ENCODE measurements around the gene FAM8A1. TPM values are rescaled to one million over a fixed set of nuclear protein-coding genes. Genes with fewer than 3 reads are reported as not detected.

The FAM8A1 gene
- total and polyA plus RNA-seq, 2 donors (not counting 3 experiments of a cell fraction or from before 2014, with no cell fraction given) = 4.8 to 11.3 TPM

- H3K4me1 ChIP-seq (ENCODE audit: control insufficient read depth, extremely low read depth, insufficient read depth, low read length) = peaks cover 4% of the 10 kb centered on the region
- DNase-seq (ENCODE audit: low read depth, low spot score) (no peak), FAIRE-seq (no peak)
- POLR2A ChIA-PET = no interaction called here
- no peak overlapping the region for H3K9ac ChIP-seq (replicated peaks; ENCODE audit: extremely low read depth, insufficient read depth, low read length)
- no peak overlapping the region for H3K4me3 ChIP-seq (replicated peaks in 1 of 3; ENCODE audit: insufficient read depth in 1 of 3, low read depth in 1 of 3, low read length in 3 of 3)
- H3K9me3 ChIP-seq (replicated peaks; ENCODE audit: control insufficient read depth, insufficient read depth, low read length) = no peaks in the 10 kb centered on the region
- peaks cover 11 to 18% of the 10 kb centered on the region in 2 experiments for H3K36me3 ChIP-seq (ENCODE audit: control insufficient read depth in 2 of 2, extremely low read depth in 1 of 2, insufficient read depth in 2 of 2, low read length in 2 of 2)
- peaks cover 59% of the 10 kb centered on the region for H3K79me2 ChIP-seq (ENCODE audit: control insufficient read depth, insufficient read depth, low read length)
- H3K4me2 ChIP-seq (ENCODE audit: insufficient read depth, low read length) = no peak overlapping the region
- CTCF ChIA-PET = interaction anchor here (0.9 to 1.5 kb wide), 3 partner anchors 10 to 23 kb away, joined by 3 to 4 read pairs (median 3); no protein-coding TSS in a partner anchor
- no peaks in the 10 kb centered on the region for H3K9me1 ChIP-seq (replicated peaks; ENCODE audit: control insufficient read depth, extremely low read depth, insufficient read depth, low read length)
- H4K20me1 ChIP-seq (replicated peaks; ENCODE audit: control insufficient read depth, extremely low read depth, insufficient read depth, low read length) = peaks cover 2% of the 10 kb centered on the region
- no TSS peak for BruUV-seq (replicated peaks)
- intact Hi-C loops (cut with micrococcal nuclease) = no loop called here
- no peak overlapping the region for H2AFZ ChIP-seq (ENCODE audit: low read depth, low read length)
- no peak for TF ChIP-seq GATA2 (IDR thresholded peaks at IDR 0.05; ENCODE audit: insufficient read depth, insufficient read length, low read depth, low read length)
- no peak for TF ChIP-seq EZH2 (IDR thresholded peaks at IDR 0.05; ENCODE audit: borderline replicate concordance, low read depth, low read length, severe bottlenecking)
- no peak for TF ChIP-seq JUN (IDR thresholded peaks at IDR 0.05; ENCODE audit: borderline replicate concordance, insufficient read depth, insufficient read length, low read depth)
- TF ChIP-seq FOS (IDR thresholded peaks at IDR 0.05; ENCODE audit: borderline replicate concordance, insufficient read depth, low read length) = no peak
- no peak for TF ChIP-seq CTCF (IDR thresholded peaks at IDR 0.05; ENCODE audit: extremely low read depth in 1 of 2, insufficient read depth in 1 of 2, low read depth in 1 of 2, low read length in 2 of 2)
- TF ChIP-seq, protein P1, sequence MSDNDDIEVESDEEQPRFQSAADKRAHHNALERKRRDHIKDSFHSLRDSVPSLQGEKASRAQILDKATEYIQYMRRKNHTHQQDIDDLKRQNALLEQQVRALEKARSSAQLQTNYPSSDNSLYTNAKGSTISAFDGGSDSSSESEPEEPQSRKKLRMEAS (IDR thresholded peaks at IDR 0.05; ENCODE audit: insufficient read depth, insufficient read length) = no peak
- TF ChIP-seq MYC (IDR thresholded peaks at IDR 0.05; ENCODE audit: low read depth, low read length) = no peak
- no peak for TF ChIP-seq POLR2AphosphoS5 (IDR thresholded peaks at IDR 0.05; ENCODE audit: insufficient read depth, low read depth, low read length)
- TF ChIP-seq POLR2A (IDR thresholded peaks at IDR 0.05; ENCODE audit: low read depth, low read length) = no peak
- dilution Hi-C loops (cut with MboI; ENCODE audit: extremely low pct_ligation_motif_present, low sequenced_read_pairs) = no loop called here
- no peak overlapping the region for H3K27ac ChIP-seq (ENCODE audit: insufficient read depth, low read depth, low read length)
- no peaks in the 10 kb centered on the region for H3K27me3 ChIP-seq (ENCODE audit: control insufficient read depth in 2 of 2, insufficient read depth in 2 of 2, low read length in 2 of 2)
Observed at GRCh38 chr6:17656644-17657043, 56.5 kb downstream of the FAM8A1 start.

Small RNA genes within 50 kb of the gene (small RNA-seq; reads per million reads assigned to genes)
- gene RNU6-190P (ENCODE audit: insufficient read depth, insufficient read length, low read depth, low replicate concordance) (not detected), gene SUMO2P13 (ENCODE audit: insufficient read depth, insufficient read length, low read depth, low replicate concordance) (not detected)

Other genes with a start within 250 kb of the FAM8A1 start
- gene CAP2, start 206.7 kb upstream of the FAM8A1 start, total RNA-seq = 18.0 and 21.3 TPM in 2 replicates
- gene CAP2, start 206.7 kb upstream of the FAM8A1 start, polyA plus RNA-seq = 10.2 and 12.2 TPM in 2 replicates
- 47.7 and 51.0 TPM in 2 replicates for gene NUP153, start 106.6 kb downstream of the FAM8A1 start, total RNA-seq
- gene NUP153, start 106.6 kb downstream of the FAM8A1 start, polyA plus RNA-seq = 22.0 and 22.6 TPM in 2 replicates